GM19238 (cell line): ENCODE data around the gene PMM2.
A peak's percentile ranks its signal among the peaks of the same experiment; 100 is the strongest.
"Not testable (repeated sequence)": the region's sequence is repeated elsewhere in the genome, so short reads cannot be mapped to it uniquely, and the experiment has no call there.

Source experiments
- DNase-seq: peaks from one replicate; pipeline ENCODE4 v3.0.0; 2011; ENCODE audit warnings: low spot score; ENCODE audit not compliant: insufficient read length

Gene PMM2

GRCh38 chr16:8866118-8866883 is 68.7 kb downstream of the PMM2 start:
- no peak for DNase-seq

- no peak for DNase-seq
These were observed 69.2 kb downstream of the PMM2 start for GRCh38 chr16:8866884-8867215.

GRCh38 chr16:8867216-8867931 is 69.7 kb downstream of the PMM2 start:
- DNase-seq, result no peak

GRCh38 chr16:8867932-8868415 is 70.3 kb downstream of the PMM2 start:
- no peak for DNase-seq

- peak; percentile 93 for DNase-seq
These were observed 71.0 kb downstream of the PMM2 start, which contains the start of gene CARHSP1 for GRCh38 chr16:8868416-8869211. Gene CARHSP1 (minus strand): TSS chr16:8869006. CDS start chr16:8859328, 9,678 bp downstream.

- DNase-seq, result no peak
These were observed 71.8 kb downstream of the PMM2 start for GRCh38 chr16:8869212-8869987.

- DNase-seq, result not testable (repeated sequence)
These were observed 72.3 kb downstream of the PMM2 start for GRCh38 chr16:8869988-8870241.

- no peak for DNase-seq
These were observed 74.4 kb downstream of the PMM2 start for GRCh38 chr16:8872071-8872470.

- no peak for DNase-seq
These were observed 75.6 kb downstream of the PMM2 start for GRCh38 chr16:8872967-8873865.

- not testable (repeated sequence) for DNase-seq
These were observed 76.2 kb downstream of the PMM2 start for GRCh38 chr16:8873866-8874195.

- no peak for DNase-seq
These were observed 76.7 kb downstream of the PMM2 start for GRCh38 chr16:8874388-8874787.

- not testable (repeated sequence) for DNase-seq
These were observed 77.7 kb downstream of the PMM2 start for GRCh38 chr16:8875317-8875716.

- no peak for DNase-seq
These were observed 80.4 kb downstream of the PMM2 start for GRCh38 chr16:8877894-8878522.

- DNase-seq, result no peak
These were observed 80.9 kb downstream of the PMM2 start for GRCh38 chr16:8878523-8878911.

GRCh38 chr16:8880839-8881510 is 83.3 kb downstream of the PMM2 start:
- no peak for DNase-seq

- no peak for DNase-seq
These were observed 84.5 kb downstream of the PMM2 start, which contains the start of gene LITAFD for GRCh38 chr16:8882041-8882617. Gene LITAFD (plus strand): TSS chr16:8882351. CDS start chr16:8884356, 2,005 bp downstream.

GRCh38 chr16:8882725-8883377 is 85.2 kb downstream of the PMM2 start:
- no peak for DNase-seq
